GM21367 (cell line): Measurements from ENCODE around the gene AFG1L.
"Not testable (repeated sequence)": the region's sequence is repeated elsewhere in the genome, so short reads cannot be mapped to it uniquely, and the experiment has no call there.

Experiments used
- ATAC-seq: cut with Tn5 transposase; IDR thresholded peaks from one replicate; pipeline ENCODE4 v1.9.1; 2021; ENCODE audit not compliant: unreplicated experiment

The AFG1L gene

GRCh38 chr6:108407904-108408827, 113.3 kb downstream of the AFG1L start:
- ATAC-seq, result no peak

- ATAC-seq, result no peak
Observed at GRCh38 chr6:108408861-108409260, 114.0 kb downstream of the AFG1L start.

- ATAC-seq, result not testable (repeated sequence)
Observed at GRCh38 chr6:108416047-108416833, 121.4 kb downstream of the AFG1L start.

GRCh38 chr6:108417027-108417426, 122.2 kb downstream of the AFG1L start:
- ATAC-seq, result no peak

GRCh38 chr6:108419474-108419873, 124.6 kb downstream of the AFG1L start:
- ATAC-seq, result no peak

- no peak for ATAC-seq
Observed at GRCh38 chr6:108419934-108420609, 125.2 kb downstream of the AFG1L start.

GRCh38 chr6:108421366-108421765, 126.5 kb downstream of the AFG1L start:
- ATAC-seq, result no peak

GRCh38 chr6:108423982-108424705, 129.3 kb downstream of the AFG1L start:
- no peak for ATAC-seq

GRCh38 chr6:108425428-108425827, 130.6 kb downstream of the AFG1L start:
- no peak for ATAC-seq

- no peak for ATAC-seq
Observed at GRCh38 chr6:108432143-108432542, 137.3 kb downstream of the AFG1L start.

GRCh38 chr6:108432792-108433191, 137.9 kb downstream of the AFG1L start:
- ATAC-seq, result no peak

- no peak for ATAC-seq
Observed at GRCh38 chr6:108434222-108434621, 139.4 kb downstream of the AFG1L start.

- ATAC-seq, result no peak
Observed at GRCh38 chr6:108435391-108435790, 140.5 kb downstream of the AFG1L start.

GRCh38 chr6:108436771-108437170, 141.9 kb downstream of the AFG1L start:
- ATAC-seq, result no peak

- no peak for ATAC-seq
Observed at GRCh38 chr6:108437821-108438220, 143.0 kb downstream of the AFG1L start.

- ATAC-seq, result no peak
Observed at GRCh38 chr6:108438918-108439317, 144.1 kb downstream of the AFG1L start.

- no peak for ATAC-seq
Observed at GRCh38 chr6:108441141-108441540, 146.3 kb downstream of the AFG1L start.

GRCh38 chr6:108442770-108443520, 148.1 kb downstream of the AFG1L start:
- ATAC-seq, result no peak

GRCh38 chr6:108446629-108447150, 151.8 kb downstream of the AFG1L start:
- ATAC-seq, result no peak

GRCh38 chr6:108448481-108448880, 153.6 kb downstream of the AFG1L start:
- no peak for ATAC-seq
